SH-SY5Y (cell line): Measurements from ENCODE around the gene SELENOW.

Experiments
- GATA2 ChIP-seq: IDR thresholded peaks from 2 replicates; pipeline ENCODE4 v1.6.1; 2011; ENCODE audit warnings: mild to moderate bottlenecking, low read depth, low read length
- GATA3 ChIP-seq: IDR thresholded peaks from 2 replicates; pipeline ENCODE4 v1.6.1; 2011; ENCODE audit warnings: low read depth, mild to moderate bottlenecking, low read length, moderate library complexity

DNA sequence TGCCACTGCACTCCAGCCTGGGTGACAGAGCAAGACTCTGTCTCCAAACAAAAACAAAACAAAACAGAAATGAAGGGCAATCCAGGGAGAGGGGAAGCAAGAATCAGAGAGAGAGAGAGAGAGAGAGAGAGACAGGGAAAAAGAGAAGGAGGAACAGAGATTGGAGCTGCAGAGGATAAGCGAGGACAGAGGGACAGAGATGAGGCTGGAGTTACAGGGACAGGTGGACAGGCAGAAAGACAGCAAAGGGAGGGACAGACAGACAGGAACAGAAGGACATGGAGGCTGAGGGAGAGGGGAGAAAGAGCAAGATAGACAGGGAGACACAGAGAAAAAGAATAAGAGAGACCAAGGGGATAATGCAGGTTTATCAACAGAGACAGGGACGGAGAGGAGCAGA lies 41.9 kb downstream of the SELENOW start:
- TF ChIP-seq GATA2 (no peak), GATA3 (no peak)
